Panc1 (cell line): ENCODE data around the gene CDH19. TPM values are rescaled to one million over a fixed set of nuclear protein-coding genes. Genes with fewer than 3 reads are reported as not detected.

Experiments used
- ATAC-seq: fragments of 200-7000 bp; cut with Tn5 transposase; 2 replicates; pipeline ENCODE4 v1.9.1; 2020; ENCODE audit warnings: mild to moderate bottlenecking, moderate library complexity
- BruUV-seq: library from RNA; stranded (reverse); fragments of 400-500 nt; replicated peaks from 2 replicates; lab custom pipeline; 2021; lab: Mats Ljungman, UMichigan
- CTCF ChIA-PET: fragments of 300-600 bp; sonication (Branson Sonifier 250); formaldehyde crosslinking; loops from one replicate; lab custom pipeline; 2022; ENCODE audit warnings: antibody characterized with exemption; lab: Charles Lee
- POLR2A ChIA-PET: fragments of 300-600 bp; sonication (Branson Sonifier 250); formaldehyde crosslinking; loops from one replicate; lab custom pipeline; 2022; ENCODE audit warnings: antibody characterized with exemption; lab: Charles Lee
- DNase-seq: peaks from one replicate; pipeline ENCODE4 v3.0.0-alpha.2; 2010; ENCODE audit warnings: low read depth, low spot score
- H3K27ac ChIP-seq: 2 replicates; pipeline ENCODE4 v1.5.1; 2011; ENCODE audit warnings: mild to moderate bottlenecking, low read length, inconsistent platforms
- H3K27me3 ChIP-seq: fragments of 200-500 bp; sonication (Bioruptor generic); 2 replicates; pipeline ENCODE4 v1.6.0; 2014; ENCODE audit warnings: low read length, inconsistent platforms; ENCODE audit not compliant: control insufficient read depth, insufficient read depth
- H3K36me3 ChIP-seq: fragments of 200-500 bp; sonication (Bioruptor generic); 2 replicates; pipeline ENCODE4 v1.5.1; 2014; ENCODE audit warnings: inconsistent platforms, mild to moderate bottlenecking, low read length, moderate library complexity; ENCODE audit not compliant: control insufficient read depth, insufficient read depth
- H3K4me1 ChIP-seq: 2 replicates; pipeline ENCODE4 v1.5.1; 2011; ENCODE audit warnings: inconsistent platforms, mild to moderate bottlenecking, low read length, moderate library complexity; ENCODE audit not compliant: control insufficient read depth, insufficient read depth
- H3K4me3 ChIP-seq, 2 experiments: 2 replicates each; pipeline ENCODE4 v1.5.1; 2011 to 2012; ENCODE audit warnings: low read depth in 2 of 2, low read length in 2 of 2, mild to moderate bottlenecking in 2 of 2, inconsistent platforms in 1 of 2, moderate library complexity in 1 of 2
- H3K9me3 ChIP-seq: fragments of 200-500 bp; sonication (Bioruptor generic); 2 replicates; pipeline ENCODE4 v1.5.1; 2014; ENCODE audit warnings: low read depth, mild to moderate bottlenecking, inconsistent platforms, low read length, moderate library complexity; ENCODE audit not compliant: control insufficient read depth, insufficient read depth
- CTCF ChIP-seq: fragments of 450-650 bp; IDR thresholded peaks from 2 replicates; pipeline ENCODE4 v1.5.1; 2017; ENCODE audit warnings: mild to moderate bottlenecking
- POLR2AphosphoS5 ChIP-seq: IDR thresholded peaks from 2 replicates; pipeline ENCODE4 v1.6.1; 2012; ENCODE audit warnings: mild to moderate bottlenecking, low read depth, low read length, moderate library complexity
- REST ChIP-seq, 2 experiments: IDR thresholded peaks; 2 replicates each; pipeline ENCODE4 v1.6.1; 2011 to 2012; ENCODE audit warnings: low read depth in 2 of 2, control low read depth in 1 of 2, low read length in 1 of 2, mild to moderate bottlenecking in 1 of 2, moderate library complexity in 1 of 2; ENCODE audit not compliant: insufficient read depth in 1 of 2
- SIN3A ChIP-seq: IDR thresholded peaks from 2 replicates; pipeline ENCODE4 v1.6.1; 2012; ENCODE audit warnings: low read depth, mild to moderate bottlenecking, low read length, moderate library complexity, borderline replicate concordance; ENCODE audit not compliant: insufficient read depth
- TCF7L2 ChIP-seq: IDR thresholded peaks from 2 replicates; pipeline ENCODE4 v1.6.1; 2011; ENCODE audit warnings: mild to moderate bottlenecking, low read depth, low read length, inconsistent platforms
- in situ Hi-C: cut with HindIII; loops from 2 replicates; pipeline ENCODE4 v1.10.0; 2016; ENCODE audit warnings: low sequenced_read_pairs, low pct_unique_long_range_greater_than_20kb
- intact Hi-C: fragments of 100-400 bp; cut with micrococcal nuclease; formaldehyde crosslinking; loops from one replicate; pipeline ENCODE4 v1.10.0; 2022; ENCODE audit not compliant: unreplicated experiment
- total RNA-seq: library from RNA; stranded (reverse); gene quantifications from one replicate; pipeline ENCODE4 v1.2.1, GENCODE V29; 2021; ENCODE audit not compliant: unreplicated experiment

Gene CDH19
- total RNA-seq, 1 experiment from 2014 or later, result not detected

GRCh38 chr18:66548747-66549146 is 55.1 kb downstream of the CDH19 start:
- no peak for ATAC-seq
- no peak for DNase-seq
- Histone ChIP-seq H3K36me3 (no peaks in the 10 kb centered on the region), H3K27me3 (no peaks in the 10 kb centered on the region), H3K4me1 (no peaks in the 10 kb centered on the region), H3K9me3 (no peaks in the 10 kb centered on the region), H3K27ac (no peak overlapping the region), H3K4me3 (no peak overlapping the region)
- intact Hi-C loops, result no loop called here
- TF ChIP-seq CTCF (no peak), REST (IDR thresholded peaks at IDR 0.05; ENCODE audit: insufficient read depth in 1 of 2, low read depth in 2 of 2, low read length in 1 of 2) (no peak), SIN3A (no peak)
- no TSS peak for BruUV-seq
- in situ Hi-C loops, result no loop called here
- ChIA-PET CTCF (no interaction called here), POLR2A (no interaction called here)

- H3K36me3 ChIP-seq, result no peaks in the 10 kb centered on the region
- TF ChIP-seq POLR2AphosphoS5 (no peak), REST (IDR thresholded peaks at IDR 0.05; ENCODE audit: insufficient read depth in 1 of 2, low read depth in 2 of 2, low read length in 1 of 2) (no peak), CTCF (no peak), SIN3A (no peak), TCF7L2 (no peak)
- in situ Hi-C loops, result no loop called here
- H3K4me1 ChIP-seq, result no peaks in the 10 kb centered on the region
- DNase-seq (no peak), ATAC-seq (no peak)
- intact Hi-C loops, result no loop called here
- no TSS peak for BruUV-seq
- ChIA-PET CTCF (interaction anchor here (0.7 kb wide), 1 partner anchor 667 kb away, joined by 3 read pairs; no protein-coding TSS in a partner anchor), POLR2A (no interaction called here)
- no peak overlapping the region for H3K27ac ChIP-seq
- H3K9me3 ChIP-seq, result no peaks in the 10 kb centered on the region
- no peaks in the 10 kb centered on the region for H3K27me3 ChIP-seq
- no peak overlapping the region for H3K4me3 ChIP-seq
These were observed 69.8 kb downstream of the CDH19 start for GRCh38 chr18:66534110-66534509.
